Measurements from ENCODE around the gene SMPDL3A.

- TF ChIP-seq CTCF (IDR thresholded peaks at IDR 0.05): no peak
- no peak for TF ChIP-seq POLR2A (IDR thresholded peaks at IDR 0.05)
Measured at GRCh38 chr6:122825163-122825562, 36.1 kb downstream of the SMPDL3A start.
